ENCODE data around the gene MCHR1.

- TF ChIP-seq POLR2A (IDR thresholded peaks at IDR 0.05) (no peak), CTCF (IDR thresholded peaks at IDR 0.05 in 4 of 5, conservative IDR thresholded peaks at IDR 0.05 in 1 of 5) (no peak)
Measured at GRCh38 chr22:40668611-40669411, 10.5 kb upstream of the MCHR1 start.

All from gastrocnemius medialis (tissue), 4 donors.